Fibroblast of the conjunctiva (primary cell): ENCODE measurements around the gene UBE3B.

ENCODE experiments used
- DNase-seq: peaks from one replicate; pipeline ENCODE4 v3.0.0-alpha.2; 2010; ENCODE audit warnings: low read depth

UBE3B gene

DNA sequence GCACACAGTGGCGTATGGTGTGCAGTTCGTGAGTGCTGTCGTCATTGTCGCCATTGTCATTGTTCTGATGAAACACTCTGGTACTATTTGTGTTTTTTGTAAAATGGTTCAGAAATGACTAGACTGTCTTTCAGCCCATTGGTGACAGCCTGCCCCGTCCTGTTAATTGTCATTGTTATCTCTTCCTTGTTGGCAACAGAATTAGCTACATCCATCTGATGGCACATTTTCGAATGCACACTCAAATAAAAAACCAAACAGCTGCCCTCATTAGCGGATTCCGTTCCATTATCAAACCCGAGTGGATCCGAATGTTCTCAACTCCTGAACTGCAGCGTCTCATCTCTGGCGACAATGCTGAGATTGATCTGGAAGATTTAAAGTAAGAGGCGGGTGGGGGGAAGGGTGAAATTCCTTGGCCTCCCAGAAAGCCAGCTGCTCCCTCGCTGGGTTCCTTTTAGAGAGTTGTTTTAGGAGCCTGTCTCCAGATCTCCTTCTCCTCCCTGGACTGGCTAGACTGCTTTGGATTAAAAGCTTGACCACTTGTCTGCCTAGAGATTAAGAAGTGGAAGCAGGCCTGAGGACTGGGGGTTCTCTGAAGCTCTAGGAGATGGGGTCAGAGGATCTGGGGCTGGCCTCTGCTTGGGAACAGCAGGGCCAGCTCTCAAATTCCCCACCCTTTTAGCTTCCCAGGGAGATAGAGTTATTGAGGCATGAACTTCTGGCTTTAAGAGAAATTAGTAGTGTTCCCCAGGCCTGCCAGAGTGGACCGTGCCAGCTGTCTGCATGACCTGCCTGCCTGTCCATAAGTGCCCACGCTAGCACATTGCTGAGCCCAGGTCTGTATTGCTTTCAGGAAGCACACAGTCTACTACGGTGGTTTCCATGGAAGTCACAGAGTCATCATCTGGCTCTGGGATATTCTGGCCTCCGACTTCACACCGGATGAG is 52.5 kb downstream of the UBE3B start:
- no peak for DNase-seq

DNA sequence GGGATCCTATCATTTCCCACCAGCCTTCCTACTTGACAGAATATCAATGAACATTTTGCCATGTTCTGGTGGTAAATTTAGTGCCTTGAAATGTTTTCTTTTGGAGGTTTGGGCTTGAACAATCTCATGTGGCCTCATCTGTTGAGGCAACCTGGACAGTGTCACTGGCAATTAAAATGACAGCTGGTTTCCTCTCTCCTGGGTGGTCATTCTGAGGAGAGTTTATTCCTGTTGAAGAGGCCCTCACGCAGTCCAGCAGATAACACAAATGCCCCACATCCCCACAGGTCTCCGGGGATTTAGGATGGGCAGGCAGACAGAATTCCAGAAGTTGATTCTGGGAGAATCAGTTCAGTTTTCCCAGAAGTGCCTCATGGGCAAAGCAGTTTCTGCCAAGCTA is 54.0 kb downstream of the UBE3B start:
- DNase-seq: no peak

DNA sequence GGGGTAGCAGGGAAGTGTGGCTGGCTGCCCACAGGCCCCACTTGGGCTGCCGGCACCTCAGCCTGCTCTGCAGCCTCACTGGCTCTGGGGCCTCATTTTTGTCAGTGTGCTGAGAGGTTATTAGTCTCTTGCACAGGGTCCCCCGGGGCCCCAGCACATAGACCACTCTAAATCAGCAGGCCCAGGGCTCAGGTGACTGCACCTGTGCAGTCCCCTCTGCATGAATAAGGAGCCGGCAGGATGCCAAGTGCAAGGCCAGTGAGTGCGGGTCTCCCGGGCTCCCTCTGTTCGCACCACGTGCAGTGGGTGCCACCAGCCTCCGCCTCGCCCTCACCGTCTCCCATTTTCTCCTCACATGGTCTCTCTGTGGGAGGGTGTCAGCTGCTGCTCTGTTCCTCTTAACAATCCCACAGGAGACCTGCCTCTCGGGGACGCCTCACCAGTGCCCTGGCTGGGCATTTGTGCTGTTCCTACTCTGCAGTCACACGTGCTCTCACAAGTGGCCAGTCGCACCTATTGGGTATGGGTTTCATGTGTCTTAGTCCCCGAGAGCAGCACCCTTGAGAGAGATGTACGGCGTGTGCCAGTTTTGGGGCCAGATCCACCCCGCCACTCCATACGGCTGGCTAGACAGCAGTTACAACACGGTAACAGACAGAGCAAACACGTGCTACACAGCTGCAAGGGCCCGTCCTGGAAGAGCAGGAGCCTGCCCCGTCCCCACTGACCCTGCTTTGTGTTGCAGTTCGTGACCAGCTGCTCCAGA is 55.5 kb downstream of the UBE3B start:
- no peak for DNase-seq

DNA sequence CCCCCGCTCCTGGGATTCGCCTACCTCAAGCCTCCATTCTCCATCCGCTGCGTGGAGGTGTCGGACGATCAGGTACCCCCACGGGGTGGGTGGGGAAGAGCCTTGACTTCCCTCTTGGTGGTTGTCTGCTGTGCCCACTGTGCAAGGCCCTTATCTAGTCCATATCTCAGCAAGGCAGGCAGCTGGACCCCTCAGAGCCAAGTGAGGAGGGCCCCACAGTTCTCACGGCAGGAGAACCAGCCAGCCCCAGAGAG is 56.0 kb downstream of the UBE3B start:
- DNase-seq: no peak

DNA sequence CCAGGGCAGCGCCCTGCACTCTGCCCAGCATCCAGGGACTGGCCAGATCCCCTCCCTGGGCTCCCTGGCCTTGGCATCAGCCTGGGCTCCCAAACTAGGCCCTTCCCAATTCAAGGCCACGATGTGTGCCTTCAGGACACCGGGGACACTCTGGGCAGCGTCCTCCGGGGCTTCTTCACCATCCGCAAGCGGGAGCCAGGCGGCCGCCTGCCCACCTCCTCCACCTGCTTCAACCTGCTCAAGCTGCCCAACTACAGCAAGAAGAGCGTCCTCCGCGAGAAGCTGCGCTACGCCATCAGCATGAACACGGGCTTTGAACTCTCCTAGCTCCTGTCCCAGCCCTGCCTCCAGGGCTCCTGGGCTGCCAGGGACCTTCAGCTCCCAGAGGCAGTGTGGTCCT is 57.0 kb downstream of the UBE3B start:
- DNase-seq: no peak

DNA sequence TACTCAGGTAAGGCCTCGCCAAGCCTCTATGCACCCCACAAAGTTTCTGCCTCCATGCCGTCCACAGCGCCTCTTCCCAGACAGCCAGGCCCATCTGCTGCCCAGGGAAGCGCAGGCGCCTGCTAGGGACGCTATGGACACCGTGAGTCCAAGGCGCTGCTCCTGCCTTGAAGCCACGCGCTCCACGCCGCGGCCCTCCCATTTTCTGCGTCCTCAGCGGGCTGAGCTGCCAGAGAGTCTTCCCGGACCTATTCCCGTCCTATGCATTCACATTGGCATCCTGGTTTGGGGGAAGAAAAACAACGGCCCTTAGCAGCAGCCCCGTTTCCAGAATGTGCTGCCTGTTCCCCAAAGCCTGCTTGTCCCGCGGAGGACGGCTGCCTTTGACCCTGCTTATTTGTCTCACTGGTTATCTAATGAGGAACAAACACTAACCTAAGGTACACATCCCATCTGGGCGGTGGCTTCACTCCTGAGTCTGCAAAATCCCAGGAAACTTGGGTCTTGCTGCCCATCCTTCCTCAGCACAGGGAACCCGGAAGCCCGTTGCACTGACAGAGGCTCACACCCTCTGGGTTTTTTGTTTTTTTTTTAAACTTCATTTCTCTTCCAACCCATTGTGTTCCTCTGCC is 57.9 kb downstream of the UBE3B start:
- no peak for DNase-seq

DNA sequence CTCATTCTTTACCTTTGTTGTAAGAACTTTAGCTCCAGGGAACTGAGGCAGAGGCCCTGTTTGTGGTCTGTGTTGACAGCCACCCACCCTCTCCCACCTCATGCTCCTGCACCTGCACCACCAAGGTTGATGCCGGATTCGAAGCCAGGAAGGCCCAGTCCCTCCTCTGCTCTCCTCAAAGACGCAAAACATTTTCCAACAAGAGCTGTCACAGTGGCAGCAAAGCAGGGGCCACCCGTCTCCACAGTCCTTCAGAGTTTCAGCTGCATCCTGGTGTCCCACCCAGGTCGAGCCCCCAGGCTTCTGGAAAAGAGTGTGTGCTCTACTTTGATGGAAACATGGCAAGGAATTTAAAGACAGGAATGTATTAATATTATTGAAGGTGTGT is 58.4 kb downstream of the UBE3B start:
- DNase-seq: no peak

DNA sequence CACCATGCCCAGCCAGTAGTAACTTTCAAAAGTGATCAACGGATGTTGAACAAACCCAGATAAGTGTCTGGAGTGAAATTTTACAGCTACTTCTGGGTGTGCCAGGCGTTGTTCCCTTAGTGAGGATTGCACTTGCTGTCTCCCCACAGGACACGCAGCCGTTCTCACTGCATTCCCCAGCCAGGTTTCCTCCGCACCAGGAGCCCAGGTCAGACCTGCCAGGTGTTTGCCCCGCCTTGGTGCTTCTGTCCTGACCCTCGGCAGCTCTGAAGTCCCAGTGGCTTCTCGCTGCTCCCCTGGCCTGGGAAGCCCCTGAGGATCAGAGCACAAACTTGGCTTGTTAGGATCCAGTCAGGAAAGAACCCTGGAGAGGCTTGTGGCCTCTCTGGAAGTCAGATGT is 59.7 kb downstream of the UBE3B start:
- no peak for DNase-seq

DNA sequence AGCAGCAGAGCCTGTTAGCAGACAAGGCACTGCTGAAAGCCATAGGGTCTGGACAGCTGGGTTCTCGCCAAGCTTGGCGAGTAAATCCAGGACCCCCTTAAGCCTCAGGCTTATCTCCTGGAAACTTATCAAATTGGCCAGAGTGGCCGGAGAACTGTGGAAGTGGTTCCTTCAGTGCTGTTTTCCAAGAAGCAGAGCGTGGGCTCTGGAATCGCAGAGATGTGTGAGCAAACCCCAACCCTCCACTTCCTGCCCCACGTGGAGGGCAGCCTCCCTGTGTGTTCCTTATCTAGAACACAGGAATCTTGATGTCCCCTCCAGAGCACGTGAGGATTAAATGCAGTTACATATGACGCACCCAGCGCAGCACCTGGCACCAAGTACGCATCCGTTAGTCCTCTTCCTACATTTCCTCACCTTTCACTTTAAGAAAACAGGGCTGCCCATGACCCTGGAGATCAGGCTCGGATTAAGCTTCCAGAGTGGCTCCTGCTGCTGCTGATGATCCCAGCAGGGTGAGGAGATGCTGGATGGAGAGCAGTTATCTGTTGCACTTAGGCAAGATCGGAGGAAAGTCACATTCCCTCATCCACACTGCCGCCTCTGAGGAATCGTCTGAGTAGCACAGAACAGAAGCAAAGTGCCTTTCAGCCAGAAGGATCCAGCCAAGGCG is 60.9 kb downstream of the UBE3B start:
- no peak for DNase-seq

DNA sequence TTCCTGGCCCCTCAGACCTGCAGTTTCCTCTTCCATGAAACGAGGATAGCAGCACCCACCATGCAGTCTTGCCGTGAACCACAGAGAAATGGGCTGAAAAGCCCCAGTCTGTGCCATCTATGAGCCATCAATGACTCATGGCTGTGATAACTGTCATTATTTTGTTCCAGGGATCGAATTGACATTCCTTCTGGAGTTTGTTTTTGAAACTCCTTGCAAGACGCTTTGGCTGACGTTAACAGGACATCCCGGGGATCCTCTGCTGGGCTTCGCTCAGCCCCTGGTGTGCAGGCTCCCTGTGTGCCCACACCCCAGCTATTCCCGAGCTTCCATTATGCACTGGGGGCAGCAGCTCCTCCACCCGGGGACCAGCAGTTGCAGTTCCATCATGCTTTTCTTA is 62.1 kb downstream of the UBE3B start:
- no peak for DNase-seq

DNA sequence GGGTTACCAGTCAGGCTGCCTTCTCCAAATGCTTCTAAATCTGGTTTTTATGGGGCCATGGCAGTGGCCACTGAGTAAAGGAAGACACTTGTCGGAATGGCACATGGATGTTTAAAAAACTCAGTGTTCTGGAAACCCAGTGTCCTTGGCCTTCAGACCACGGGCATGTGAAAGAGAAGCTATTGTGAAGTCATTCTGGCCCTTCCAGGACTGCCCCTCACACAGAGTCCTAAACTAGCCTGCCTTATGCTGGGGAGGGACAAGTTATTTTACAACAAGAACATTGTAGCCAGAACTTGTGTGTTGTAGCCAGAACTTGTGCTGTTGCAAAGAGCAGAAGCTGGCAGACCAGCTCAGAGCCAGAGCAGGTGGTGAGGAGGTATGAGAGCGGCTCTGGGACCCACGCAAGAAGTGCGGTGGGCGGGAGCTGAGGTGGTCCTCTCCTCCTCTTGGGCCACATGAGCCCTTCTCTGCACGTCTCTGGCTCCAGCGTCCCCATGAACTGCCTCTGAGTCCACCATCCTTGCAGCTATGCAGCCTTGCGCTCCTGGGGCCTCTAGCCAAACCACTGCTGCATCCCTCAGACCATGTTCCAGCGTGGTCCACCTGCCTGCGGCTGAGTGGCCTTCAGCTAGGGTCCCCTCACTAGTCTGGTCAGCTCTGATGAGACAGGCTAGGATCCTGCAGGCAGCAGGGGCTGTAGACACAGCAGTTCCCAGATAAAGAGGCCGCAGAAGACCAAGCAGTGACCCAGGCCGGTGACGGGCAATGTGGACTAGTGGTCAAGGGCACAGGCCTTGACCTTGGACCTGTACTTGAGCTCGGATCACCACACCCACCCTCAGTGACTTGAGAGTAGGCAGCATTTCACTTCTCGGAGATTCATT is 63.3 kb downstream of the UBE3B start:
- no peak for DNase-seq

DNA sequence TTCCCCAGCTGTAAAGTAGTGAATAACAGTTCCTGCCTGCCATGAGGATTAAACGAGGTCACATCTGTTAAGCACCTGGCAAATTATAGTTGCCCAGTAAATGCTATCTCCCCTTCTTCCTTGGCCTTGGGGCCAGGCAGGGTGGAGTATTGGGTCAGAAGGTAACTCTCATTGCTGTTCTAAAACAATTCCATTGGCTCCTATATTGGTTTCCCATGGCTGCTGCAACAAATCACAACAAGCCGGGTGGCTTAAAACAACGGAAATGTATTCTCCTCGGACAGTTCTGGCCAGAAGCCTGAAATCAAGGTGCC is 63.9 kb downstream of the UBE3B start:
- DNase-seq: no peak

DNA sequence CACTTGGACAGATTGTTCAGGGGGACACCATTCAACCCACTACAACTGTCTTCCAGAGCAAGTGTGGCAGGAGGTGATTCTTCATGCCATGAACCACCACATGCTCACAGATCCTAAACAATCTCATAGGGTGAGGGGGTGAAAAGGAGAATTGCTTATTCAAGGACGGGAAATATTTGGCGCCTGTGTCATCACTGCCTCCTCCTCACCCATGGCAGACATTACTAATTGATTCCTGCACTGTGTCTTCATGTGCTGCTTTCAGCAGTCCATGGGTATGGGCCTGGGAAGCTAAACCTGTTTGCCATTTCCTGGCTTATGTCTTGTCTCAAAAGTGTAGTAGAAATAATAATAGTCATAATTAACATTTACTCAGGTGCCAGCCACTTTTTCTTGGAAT is 64.6 kb downstream of the UBE3B start:
- DNase-seq: no peak

DNA sequence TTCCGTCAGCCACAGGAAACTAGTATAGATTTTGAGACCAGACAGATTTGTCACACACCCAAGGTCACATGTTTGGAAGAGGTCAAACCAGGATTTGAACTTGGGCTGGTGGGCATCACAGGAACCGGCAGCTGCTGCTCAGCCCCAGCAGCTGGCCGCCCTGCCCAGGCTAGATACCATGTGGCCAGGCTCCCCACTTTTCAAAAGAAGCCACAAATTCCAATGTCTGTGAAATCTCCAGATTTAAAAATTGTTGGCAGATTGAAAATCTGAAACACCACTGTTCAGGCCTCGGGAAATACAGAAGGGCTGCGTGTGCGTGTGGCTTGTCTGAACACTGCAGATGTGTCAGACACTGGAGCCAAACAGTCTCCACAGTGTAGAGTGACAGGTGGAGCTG is 65.4 kb downstream of the UBE3B start:
- DNase-seq: no peak

DNA sequence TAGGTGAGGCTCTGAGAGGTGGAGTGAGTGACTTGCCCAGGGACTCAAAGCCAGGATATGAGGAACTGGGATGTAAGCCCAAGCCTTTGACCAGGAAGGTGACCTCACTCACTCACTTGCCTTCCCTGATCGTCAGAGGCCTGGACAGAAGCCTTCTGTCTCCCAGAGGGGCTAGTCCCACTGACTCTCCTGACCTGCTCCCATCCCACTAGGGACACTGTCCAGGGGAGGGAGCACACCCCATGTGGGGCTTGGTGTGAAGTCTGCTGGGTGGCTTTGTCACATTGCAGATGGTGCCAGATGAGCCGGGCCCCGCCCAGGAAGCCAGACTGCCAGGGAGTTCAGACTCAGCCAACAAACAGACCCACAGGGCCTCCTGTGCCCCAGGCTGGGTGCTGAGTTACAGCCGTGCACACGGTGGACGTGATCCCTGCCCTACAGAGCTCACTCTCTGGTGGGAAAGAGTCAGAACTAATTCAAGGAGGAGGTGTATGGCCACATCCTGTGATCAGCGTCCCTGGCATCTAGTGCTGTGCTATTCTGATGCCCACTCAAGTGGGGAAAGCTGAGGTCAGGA is 67.6 kb downstream of the UBE3B start:
- no peak for DNase-seq

DNA sequence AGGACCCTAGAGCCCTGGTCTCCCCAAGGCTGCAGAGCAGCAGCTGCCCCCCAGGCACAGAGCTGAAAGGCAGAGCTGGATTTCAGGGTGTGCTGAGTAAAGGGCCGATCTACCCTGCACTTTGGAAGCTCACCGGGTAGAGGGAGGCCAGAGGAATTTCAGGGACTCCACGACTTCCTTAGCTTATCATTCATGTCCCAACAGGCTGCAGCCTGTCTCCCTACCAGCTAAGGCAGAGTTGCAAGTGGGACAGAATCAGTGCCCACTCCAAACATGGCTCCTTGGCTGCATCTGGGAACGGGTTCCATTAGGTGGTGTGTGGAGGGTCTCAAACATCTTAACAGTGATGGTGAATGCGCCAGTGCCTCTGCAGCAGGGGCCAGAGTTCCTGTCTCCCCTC is 68.4 kb downstream of the UBE3B start:
- no peak for DNase-seq

DNA sequence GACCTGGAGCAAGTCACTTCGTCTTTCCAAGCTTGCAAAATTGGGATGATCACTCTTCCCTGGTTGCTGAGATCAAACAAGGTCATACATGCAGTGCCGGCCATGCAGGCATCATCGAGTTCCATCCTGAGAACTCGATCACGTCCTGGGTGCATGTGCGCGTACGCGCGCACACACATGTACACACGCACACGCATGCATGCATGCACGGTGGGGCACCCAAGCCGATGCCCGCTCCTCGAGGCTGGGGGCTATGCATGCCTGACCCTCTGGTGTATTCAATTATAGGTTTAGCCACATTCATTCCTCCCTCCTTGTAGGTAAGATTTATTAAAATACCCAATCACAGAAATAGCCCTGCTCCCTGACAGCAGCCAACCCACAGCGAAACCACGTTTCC is 69.9 kb downstream of the UBE3B start:
- DNase-seq: no peak

DNA sequence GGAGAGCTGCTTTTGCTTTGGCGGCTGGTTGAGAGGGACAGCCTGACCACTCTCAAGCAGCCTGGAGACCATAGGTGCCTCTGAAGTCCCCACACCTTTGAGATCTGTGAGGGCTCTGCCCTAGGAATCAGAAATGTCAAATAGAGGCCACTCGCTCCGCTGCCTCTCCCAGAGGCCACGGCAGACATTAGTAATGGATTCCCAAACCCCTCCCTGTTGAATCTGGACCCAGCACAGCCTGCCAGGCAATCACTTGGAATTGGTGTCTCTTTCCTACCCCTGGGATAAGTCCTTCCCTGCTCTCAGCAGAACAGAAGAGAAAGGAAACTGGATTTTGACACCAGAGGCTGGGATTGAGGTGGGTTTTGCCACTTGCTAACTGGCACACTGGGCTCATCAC is 70.8 kb downstream of the UBE3B start:
- no peak for DNase-seq

DNA sequence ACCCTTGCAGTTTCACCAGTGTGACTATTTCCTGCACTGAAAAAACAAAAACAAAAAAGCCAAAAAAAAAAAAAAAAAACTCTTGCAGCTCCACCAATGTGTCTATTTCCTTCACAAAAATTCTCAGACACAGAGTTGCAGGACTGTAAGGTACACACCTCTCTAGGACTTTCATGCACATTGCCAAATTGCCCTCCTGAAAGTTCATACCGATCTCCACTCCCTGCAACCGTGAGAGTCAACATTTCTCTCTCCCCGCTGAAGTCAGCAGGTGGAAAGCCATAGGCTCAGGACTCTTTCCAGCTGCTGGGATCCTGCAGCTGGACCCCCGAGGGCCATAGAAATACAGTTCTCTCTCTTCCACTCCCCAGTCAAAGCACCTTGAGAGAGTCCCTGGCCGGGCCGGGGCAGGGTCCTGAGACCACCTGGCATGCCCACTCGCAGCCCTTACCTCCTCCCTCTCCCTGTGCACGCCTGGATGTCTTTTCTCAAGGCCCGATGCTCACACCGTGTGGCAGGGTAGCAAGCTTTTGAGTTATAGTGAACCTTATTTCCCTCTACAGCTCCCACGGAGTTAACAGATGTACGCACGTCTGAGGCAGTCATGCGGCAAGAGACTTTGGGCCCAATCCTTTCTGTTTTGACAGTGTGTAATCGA is 72.3 kb downstream of the UBE3B start:
- no peak for DNase-seq

DNA sequence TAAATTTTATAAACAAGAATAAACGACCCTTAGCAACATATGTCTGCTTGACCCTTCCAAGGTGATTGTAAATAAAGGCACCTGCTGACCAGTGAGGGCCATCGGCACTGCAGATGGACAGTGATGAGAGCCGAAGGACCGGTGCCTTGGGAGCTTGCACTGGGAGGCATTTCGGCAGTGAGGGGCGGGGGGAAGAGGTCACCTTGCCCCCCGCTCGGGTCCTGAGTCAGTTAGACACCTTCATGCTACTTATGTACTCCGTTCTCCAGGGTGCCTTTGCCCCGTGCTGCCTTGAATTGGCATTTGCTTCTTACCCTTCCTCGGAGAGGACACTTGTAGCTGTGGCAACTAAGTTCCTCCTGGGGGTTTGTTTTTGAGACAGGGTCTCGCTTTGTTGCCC is 72.8 kb downstream of the UBE3B start:
- no peak for DNase-seq

DNA sequence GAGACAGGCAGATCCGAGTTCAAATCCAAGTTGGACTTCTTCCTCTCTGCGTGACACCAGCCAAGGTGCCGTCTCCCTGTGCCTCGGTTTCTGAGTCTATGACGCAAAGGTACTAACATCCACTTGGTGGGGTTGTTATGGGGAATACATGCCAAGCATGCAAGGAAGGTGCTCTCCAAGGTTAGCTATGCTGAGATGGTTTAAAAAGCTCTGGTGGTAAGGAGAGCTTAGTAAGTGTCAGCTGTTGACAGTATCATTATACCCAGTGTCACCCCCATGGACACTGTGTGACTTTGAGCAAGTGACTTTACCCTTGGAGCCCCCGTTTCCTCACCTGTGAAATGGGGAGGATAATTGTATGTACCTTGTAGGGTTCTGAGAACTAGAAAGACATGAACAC is 73.7 kb downstream of the UBE3B start:
- DNase-seq: no peak
